Vagina (tissue), 2 donors: ENCODE results near the gene TMX4. TPM values are rescaled to one million over a fixed set of nuclear protein-coding genes. Genes with fewer than 3 reads are reported as not detected.

Experiments used
- DNase-seq, 2 donors: peaks; one replicate each; pipeline ENCODE4 v3.0.0-alpha.2; 2017; ENCODE audit errors: extremely low spot score in 2 of 2
- H3K27ac ChIP-seq: fragments of 200-600 bp; sonication (generic); one replicate; pipeline ENCODE4 v1.5.1; 2019
- H3K27me3 ChIP-seq: fragments of 200-600 bp; sonication (generic); one replicate; pipeline ENCODE4 v1.5.1; 2019
- H3K36me3 ChIP-seq, 2 donors: fragments of 200-600 bp; sonication (generic); one replicate each; pipeline ENCODE4 v1.5.1; 2017 to 2019
- H3K4me1 ChIP-seq: fragments of 200-600 bp; sonication (generic); one replicate; pipeline ENCODE4 v1.5.1; 2019
- H3K4me3 ChIP-seq, 2 donors: fragments of 200-600 bp; sonication (generic); 1 replicate in 1 of 2; 2 replicates in 1 of 2; pipeline ENCODE4 v1.5.1; 2016 to 2019
- H3K9me3 ChIP-seq: fragments of 200-600 bp; sonication (generic); one replicate; pipeline ENCODE4 v1.5.1; 2019
- CTCF ChIP-seq, 3 experiments: fragments of 450-650 bp in 2 of 3; fragments of 200-600 bp in 1 of 3; sonication (generic) in 1 of 3; IDR thresholded peaks; one replicate each; pipeline ENCODE4 v1.5.1; 2017 to 2019; ENCODE audit warnings: antibody characterized with exemption in 3 of 3, mild to moderate bottlenecking in 2 of 3, moderate library complexity in 2 of 3
- POLR2A ChIP-seq, 2 donors: fragments of 450-650 bp; IDR thresholded peaks; one replicate each; pipeline ENCODE4 v1.6.1; 2017; ENCODE audit warnings: antibody characterized with exemption in 2 of 2, mild to moderate bottlenecking in 2 of 2, moderate library complexity in 2 of 2
- POLR2AphosphoS5 ChIP-seq, 2 donors: sonication (generic); formaldehyde crosslinking; IDR thresholded peaks; one replicate each; pipeline ENCODE4 v1.9.0; 2017; ENCODE audit warnings: antibody characterized with exemption in 2 of 2, mild to moderate bottlenecking in 2 of 2, low read depth in 1 of 2; ENCODE audit not compliant: insufficient read depth in 1 of 2
- intact Hi-C: fragments of 100-400 bp; cut with DNase I; formaldehyde crosslinking; loops from one replicate; pipeline ENCODE4 v1.15.1; 2023
- total RNA-seq: library from RNA; depleted of rRNA; stranded (reverse); fragments of >200 nt; gene quantifications from one replicate; pipeline ENCODE4 v1.2.3, GENCODE V29; 2016

Gene TMX4
- total RNA-seq, 1 donor from 2014 or later = 33.9 TPM

GRCh38 chr20:8019998-8020247 is 362 bp upstream of the TMX4 start:
- H3K4me1 ChIP-seq = peaks cover 12% of the 10 kb centered on the region
- intact Hi-C loops = no loop called here
- H3K36me3 ChIP-seq = no peaks in the 10 kb centered on the region
- TF ChIP-seq POLR2AphosphoS5 (IDR thresholded peaks at IDR 0.05; ENCODE audit: insufficient read depth in 1 of 2, low read depth in 1 of 2) (no peak), CTCF (IDR thresholded peaks at IDR 0.05) (no peak), POLR2A (IDR thresholded peaks at IDR 0.05) (no peak)
- H3K9me3 ChIP-seq = no peaks in the 10 kb centered on the region
- peak overlapping the region; percentile 96 for H3K27ac ChIP-seq
- H3K4me3 ChIP-seq = peak overlapping the region; percentile 67 to 89
- H3K27me3 ChIP-seq = no peaks in the 10 kb centered on the region
- no peak for DNase-seq

GRCh38 chr20:8018958-8019245 is 659 bp downstream of the TMX4 start:
- Histone ChIP-seq H3K27me3 (no peaks in the 10 kb centered on the region), H3K4me3 (peak overlapping the region; percentile 67 to 89), H3K9me3 (no peaks in the 10 kb centered on the region), H3K4me1 (peaks cover 19% of the 10 kb centered on the region), H3K36me3 (no peaks in the 10 kb centered on the region), H3K27ac (peak overlapping the region; percentile 96)
- no peak for TF ChIP-seq POLR2AphosphoS5 (IDR thresholded peaks at IDR 0.05; ENCODE audit: insufficient read depth in 1 of 2, low read depth in 1 of 2)
- TF ChIP-seq CTCF (IDR thresholded peaks at IDR 0.05) = peak in 1 of 3 experiments; percentile 25
- intact Hi-C loops = no loop called here
- no peak for DNase-seq

- no peak overlapping the region for H3K4me3 ChIP-seq
- H3K36me3 ChIP-seq = no peaks in the 10 kb centered on the region
- TF ChIP-seq POLR2AphosphoS5 (IDR thresholded peaks at IDR 0.05; ENCODE audit: insufficient read depth in 1 of 2, low read depth in 1 of 2) (no peak), POLR2A (IDR thresholded peaks at IDR 0.05) (no peak), CTCF (IDR thresholded peaks at IDR 0.05) (no peak)
- no peak overlapping the region for H3K27ac ChIP-seq
- no peaks in the 10 kb centered on the region for H3K27me3 ChIP-seq
- peaks cover 16% of the 10 kb centered on the region for H3K4me1 ChIP-seq
- intact Hi-C loops = no loop called here
- no peak for DNase-seq
- no peaks in the 10 kb centered on the region for H3K9me3 ChIP-seq
Observed at GRCh38 chr20:8012724-8013123, 6.8 kb downstream of the TMX4 start.

- TF ChIP-seq POLR2AphosphoS5 (IDR thresholded peaks at IDR 0.05; ENCODE audit: insufficient read depth in 1 of 2, low read depth in 1 of 2) (no peak), CTCF (IDR thresholded peaks at IDR 0.05) (no peak), POLR2A (IDR thresholded peaks at IDR 0.05) (no peak)
- H3K4me1 ChIP-seq = peaks cover 7% of the 10 kb centered on the region
- intact Hi-C loops = no loop called here
- no peaks in the 10 kb centered on the region for H3K9me3 ChIP-seq
- H3K27me3 ChIP-seq = no peaks in the 10 kb centered on the region
- DNase-seq = no peak
- H3K4me3 ChIP-seq = no peak overlapping the region
- no peak overlapping the region for H3K27ac ChIP-seq
- no peaks in the 10 kb centered on the region for H3K36me3 ChIP-seq
Observed at GRCh38 chr20:8008733-8009132, 10.8 kb downstream of the TMX4 start.

GRCh38 chr20:8007490-8007889 is 12.1 kb downstream of the TMX4 start:
- H3K9me3 ChIP-seq = no peaks in the 10 kb centered on the region
- peaks cover 7% of the 10 kb centered on the region for H3K4me1 ChIP-seq
- H3K27ac ChIP-seq = no peak overlapping the region
- no peaks in the 10 kb centered on the region for H3K36me3 ChIP-seq
- intact Hi-C loops = no loop called here
- no peak for TF ChIP-seq POLR2AphosphoS5 (IDR thresholded peaks at IDR 0.05; ENCODE audit: insufficient read depth in 1 of 2, low read depth in 1 of 2)
- TF ChIP-seq POLR2A (IDR thresholded peaks at IDR 0.05) = no peak
- TF ChIP-seq CTCF (IDR thresholded peaks at IDR 0.05) = no peak
- DNase-seq = no peak
- H3K4me3 ChIP-seq = no peak overlapping the region
- H3K27me3 ChIP-seq = no peaks in the 10 kb centered on the region
